Heart left ventricle (tissue), 13 donors: ENCODE results near the gene FAM3B.

ENCODE experiments used
- CTCF ChIP-seq, 12 donors: fragments of 200-600 bp; sonication (generic) in 4 of 12; IDR thresholded peaks; one replicate each; pipeline versions ENCODE4 v1.5.0 to v1.8.0; 2018 to 2022; ENCODE audit warnings: antibody characterized with exemption in 12 of 12, mild to moderate bottlenecking in 5 of 12
- POLR2A ChIP-seq, 2 donors: fragments of 450-650 bp; IDR thresholded peaks; one replicate each; pipeline ENCODE4 v1.6.1; 2017; ENCODE audit warnings: antibody characterized with exemption in 2 of 2, mild to moderate bottlenecking in 2 of 2, moderate library complexity in 2 of 2
- donor health status: ischemic (EF 13 %, LVEDD 7.1; RV severe dilation, severe dysfunction).
- donor health status: DM: no; HTN: yes; CAD: no.
- donor health status: DM: no; HTN: no; CAD: no.
- donor health status: ischemic (EF 25% LVEDD 6.9; RV normal size, moderate dysfunction).
- donor health status: ischemic (EF 25% LVEDD 5.7; RV mildly dilated, moderate dysfunction).
- donor health status: ischemic (EF 35%, LVEDD 5.7; RV mildly dilated, moderate dysfunction).
- donor health status: nonischemic (EF 11% LVEDD 7.7; RV severe dilation, severe dysfunction).
- donor health status: DM: yes; HTN: yes; CAD: no.
- donor health status: PGD.
- donor health status: ischemic (EF 29% LVEDD 5.4; RV normal size, mild dysfunction).
- donor health status: nonischemic (EF 23%, LVEDD 6.1; RV moderate dilation, normal function).

GRCh38 chr21:41393876-41394465, 77.4 kb downstream of the FAM3B start:
- no peak for TF ChIP-seq POLR2A (IDR thresholded peaks at IDR 0.05)
- TF ChIP-seq CTCF (IDR thresholded peaks at IDR 0.05) = no peak
